PFSK-1 (cell line): ENCODE data around the gene MAEA.

Experiments
- FOXP2 ChIP-seq: optimal IDR thresholded peaks from 2 replicates; pipeline ENCODE3; 2011; ENCODE audit warnings: borderline replicate concordance, control low read depth, inconsistent platforms; ENCODE audit not compliant: insufficient read depth; ENCODE audit errors: extremely low read length, extremely low read depth
- POLR2AphosphoS5 ChIP-seq: IDR thresholded peaks from 2 replicates; pipeline ENCODE4 v1.6.1; 2012; ENCODE audit warnings: low read depth, mild to moderate bottlenecking, control low read depth, low read length, moderate library complexity
- REST ChIP-seq, 2 experiments: IDR thresholded peaks; 2 replicates each; pipeline versions ENCODE4 v1.6.1 to v1.8.0; 2011 to 2012; ENCODE audit warnings: low read depth in 2 of 2, low read length in 2 of 2, control low read depth in 1 of 2, inconsistent platforms in 1 of 2, mild to moderate bottlenecking in 1 of 2, moderate library complexity in 1 of 2; ENCODE audit not compliant: insufficient read depth in 1 of 2
- SIN3A ChIP-seq: IDR thresholded peaks from 2 replicates; pipeline ENCODE4 v1.6.1; 2012; ENCODE audit warnings: mild to moderate bottlenecking, low read length, moderate library complexity, borderline replicate concordance; ENCODE audit not compliant: insufficient read depth
- TAF1 ChIP-seq: IDR thresholded peaks from 2 replicates; pipeline ENCODE4 v1.6.1; 2012; ENCODE audit warnings: low read length, control low read depth, borderline replicate concordance; ENCODE audit not compliant: insufficient read depth

The MAEA gene

GRCh38 chr4:1377606-1378261 is 88.0 kb downstream of the MAEA start:
- TF ChIP-seq SIN3A (no peak), TAF1 (no peak), REST (IDR thresholded peaks at IDR 0.05; ENCODE audit: insufficient read depth in 1 of 2, low read depth in 2 of 2, low read length in 2 of 2) (no peak), POLR2AphosphoS5 (no peak), FOXP2 (no peak)

- TF ChIP-seq TAF1 (no peak), REST (IDR thresholded peaks at IDR 0.05; ENCODE audit: insufficient read depth in 1 of 2, low read depth in 2 of 2, low read length in 2 of 2) (no peak), POLR2AphosphoS5 (no peak), FOXP2 (no peak), SIN3A (no peak)
Measured at GRCh38 chr4:1378559-1379231, 89.0 kb downstream of the MAEA start.

GRCh38 chr4:1379351-1379781 is 89.7 kb downstream of the MAEA start:
- TF ChIP-seq POLR2AphosphoS5 (no peak), FOXP2 (no peak), REST (IDR thresholded peaks at IDR 0.05; ENCODE audit: insufficient read depth in 1 of 2, low read depth in 2 of 2, low read length in 2 of 2) (no peak), TAF1 (no peak), SIN3A (no peak)

- TF ChIP-seq FOXP2: no peak
Measured at GRCh38 chr4:1379801-1380331, 90.2 kb downstream of the MAEA start.

- no peak for TF ChIP-seq REST (IDR thresholded peaks at IDR 0.05; ENCODE audit: insufficient read depth in 1 of 2, low read depth in 2 of 2, low read length in 2 of 2)
- no peak for TF ChIP-seq SIN3A
- TF ChIP-seq POLR2AphosphoS5: no peak
- TF ChIP-seq FOXP2: no peak
- no peak for TF ChIP-seq TAF1
Measured at GRCh38 chr4:1380368-1381151, 90.9 kb downstream of the MAEA start.
